Transverse colon (tissue), 4 donors: ENCODE data around the gene RSPH9. TPM values are rescaled to one million over a fixed set of nuclear protein-coding genes. Genes with fewer than 3 reads are reported as not detected.

Source experiments
- DNase-seq: peaks from one replicate; pipeline ENCODE4 v3.0.0-alpha.2; 2019
- H3K27ac ChIP-seq, 4 donors: fragments of 200-600 bp; sonication (generic); 2 replicates each; pipeline ENCODE4 v1.5.1; 2016 to 2018; ENCODE audit warnings: inconsistent platforms in 4 of 4
- H3K27me3 ChIP-seq: fragments of 200-600 bp; sonication (generic); 2 replicates; pipeline ENCODE4 v1.5.1; 2017; ENCODE audit warnings: inconsistent platforms
- H3K36me3 ChIP-seq, 4 donors: fragments of 200-600 bp; sonication (generic); 2 replicates each; pipeline ENCODE4 v1.5.1; 2017 to 2019; ENCODE audit warnings: inconsistent platforms in 4 of 4
- H3K4me1 ChIP-seq, 4 donors: fragments of 200-600 bp; sonication (generic); 2 replicates each; pipeline ENCODE4 v1.5.1; 2017 to 2020; ENCODE audit warnings: inconsistent platforms in 4 of 4
- H3K4me3 ChIP-seq, 4 donors: fragments of 200-600 bp; sonication (generic); 1 replicate in 1 of 4; 2 replicates in 3 of 4; pipeline versions ENCODE4 v1.5.1 to v1.6.1; 2017 to 2019; ENCODE audit warnings: inconsistent platforms in 4 of 4
- H3K9me3 ChIP-seq, 2 donors: fragments of 200-600 bp; sonication (generic); 2 replicates each; pipeline ENCODE4 v1.5.1; 2017 to 2019; ENCODE audit warnings: inconsistent platforms in 2 of 2
- CTCF ChIP-seq, 5 experiments: fragments of 200-600 bp in 3 of 5; fragments of 450-650 bp in 2 of 5; sonication (generic) in 3 of 5; IDR thresholded peaks; 1 replicate in 2 of 5; 2 replicates in 3 of 5; pipeline ENCODE4 v1.5.1; 2016 to 2017; ENCODE audit warnings: antibody characterized with exemption in 5 of 5, inconsistent platforms in 3 of 5, mild to moderate bottlenecking in 2 of 5, moderate library complexity in 1 of 5
- EP300 ChIP-seq: sonication (generic); formaldehyde crosslinking; IDR thresholded peaks from one replicate; pipeline ENCODE4 v1.6.1; 2017; ENCODE audit warnings: antibody characterized with exemption, low read depth
- POLR2A ChIP-seq: fragments of 450-650 bp; IDR thresholded peaks from one replicate; pipeline ENCODE4 v1.6.1; 2016; ENCODE audit warnings: antibody characterized with exemption, mild to moderate bottlenecking, moderate library complexity
- POLR2AphosphoS5 ChIP-seq, 3 donors: sonication (generic); formaldehyde crosslinking; IDR thresholded peaks; one replicate each; pipeline ENCODE4 v1.6.1; 2016; ENCODE audit warnings: antibody characterized with exemption in 3 of 3
- WGBS, 2 donors: methylation state at CpG; one replicate each; pipeline ENCODE4 v1.1.5; 2018; ENCODE audit warnings: low coverage in 1 of 2; 5-methylcytosine and 5-hydroxymethylcytosine counted together
- in situ Hi-C, 4 donors: fragments of 200-750 bp; cut with MboI; loops; one replicate each; pipeline versions ENCODE4 v1.15.0 to v1.15.1; 2017; ENCODE audit warnings: low sequenced_read_pairs in 3 of 4, low pct_ligation_motif_present in 1 of 4, low pct_unique_long_range_greater_than_20kb in 1 of 4
- intact Hi-C: fragments of 100-400 bp; cut with DNase I; formaldehyde crosslinking; loops from one replicate; pipeline ENCODE4 v1.15.1; 2023; ENCODE audit warnings: low total_unique reads
- total RNA-seq, 4 donors: library from RNA; depleted of rRNA; stranded (reverse); fragments of >200 nt; gene quantifications; one replicate each; pipeline ENCODE4 v1.1.0, GENCODE V29; 2016

RSPH9 gene
- total RNA-seq, 4 donors from 2014 or later = not detected

GRCh38 chr6:43677759-43678158, 32.9 kb downstream of the RSPH9 start:
- 55 to 59% methylated on average over 2 to 7 of the region's 7 CpGs for WGBS, 2 donors
- Histone ChIP-seq H3K27me3 (no peaks in the 10 kb centered on the region), H3K9me3 (no peaks in the 10 kb centered on the region), H3K4me3 (no peak overlapping the region), H3K36me3 (peaks cover 0 to 43% (median 13%) of the 10 kb centered on the region in 4 donors), H3K27ac (peak overlapping the region; percentile 23 to 70 (median 48)), H3K4me1 (peaks cover 0 to 44% (median 28%) of the 10 kb centered on the region in 4 donors)
- intact Hi-C loops = no loop called here
- TF ChIP-seq CTCF (IDR thresholded peaks at IDR 0.05) (no peak), POLR2A (no peak), EP300 (no peak), POLR2AphosphoS5 (IDR thresholded peaks at IDR 0.05) (no peak)
- no peak for DNase-seq
- in situ Hi-C loops = no loop called here

- TF ChIP-seq POLR2A = no peak
- TF ChIP-seq CTCF (IDR thresholded peaks at IDR 0.05) = no peak
- TF ChIP-seq POLR2AphosphoS5 (IDR thresholded peaks at IDR 0.05) = no peak
- no peak for TF ChIP-seq EP300
- Histone ChIP-seq H3K4me3 (no peak overlapping the region), H3K4me1 (peaks cover 0 to 44% (median 31%) of the 10 kb centered on the region in 4 donors), H3K27me3 (no peaks in the 10 kb centered on the region), H3K9me3 (no peaks in the 10 kb centered on the region), H3K27ac (peak overlapping the region; percentile 20 to 70 (median 48)), H3K36me3 (peaks cover 0 to 40% (median 13%) of the 10 kb centered on the region in 4 donors)
- WGBS, 2 donors = 93% methylated on average over 7 of the region's 7 CpGs; no CpG with 5 or more reads in 1 of the 2 donors
- in situ Hi-C loops = no loop called here
- intact Hi-C loops = no loop called here
- DNase-seq = no peak
Measured at GRCh38 chr6:43678341-43678740, 33.5 kb downstream of the RSPH9 start.

- DNase-seq = no peak
- in situ Hi-C loops = no loop called here
- peaks cover 0 to 35% (median 10%) of the 10 kb centered on the region in 4 donors for H3K36me3 ChIP-seq
- no peaks in the 10 kb centered on the region for H3K9me3 ChIP-seq
- H3K4me3 ChIP-seq = no peak overlapping the region
- no peaks in the 10 kb centered on the region for H3K27me3 ChIP-seq
- H3K27ac ChIP-seq = no peak overlapping the region
- intact Hi-C loops = no loop called here
- WGBS, 2 donors = 85% methylated on average over 6 of the region's 6 CpGs; no CpG with 5 or more reads in 1 of the 2 donors
- H3K4me1 ChIP-seq = peaks cover 0 to 48% (median 38%) of the 10 kb centered on the region in 4 donors
- TF ChIP-seq EP300 (no peak), POLR2AphosphoS5 (IDR thresholded peaks at IDR 0.05) (no peak), POLR2A (no peak), CTCF (IDR thresholded peaks at IDR 0.05) (no peak)
Measured at GRCh38 chr6:43679057-43679456, 34.2 kb downstream of the RSPH9 start.

GRCh38 chr6:43680308-43681200, 35.7 kb downstream of the RSPH9 start:
- intact Hi-C loops = no loop called here
- no peak for TF ChIP-seq POLR2A
- TF ChIP-seq CTCF (IDR thresholded peaks at IDR 0.05) = no peak
- no peak for TF ChIP-seq EP300
- no peak for TF ChIP-seq POLR2AphosphoS5 (IDR thresholded peaks at IDR 0.05)
- Histone ChIP-seq H3K4me1 (peaks cover 0 to 56% (median 45%) of the 10 kb centered on the region in 4 donors), H3K27ac (peak overlapping the region in 3 of 4 donors; percentile 36 to 66 (median 64)), H3K4me3 (no peak overlapping the region), H3K9me3 (no peaks in the 10 kb centered on the region), H3K36me3 (peaks cover 0 to 20% (median 2%) of the 10 kb centered on the region in 4 donors), H3K27me3 (no peaks in the 10 kb centered on the region)
- no peak for DNase-seq
- WGBS, 2 donors = 41 to 61% methylated on average over 6 to 11 of the region's 11 CpGs
- in situ Hi-C loops = no loop called here
